GM21528 (cell line): ENCODE data around the gene GOLGB1.

ENCODE experiments used
- ATAC-seq: cut with Tn5 transposase; IDR thresholded peaks from one replicate; pipeline ENCODE4 v1.9.1; 2021; ENCODE audit warnings: mild to moderate bottlenecking, moderate library complexity; ENCODE audit not compliant: unreplicated experiment, low FRiP score

GOLGB1 gene

GRCh38 chr3:121641127-121641526 is 108.4 kb downstream of the GOLGB1 start:
- no peak for ATAC-seq

- ATAC-seq, result no peak
Measured at GRCh38 chr3:121637922-121638321, 111.6 kb downstream of the GOLGB1 start.

DNA sequence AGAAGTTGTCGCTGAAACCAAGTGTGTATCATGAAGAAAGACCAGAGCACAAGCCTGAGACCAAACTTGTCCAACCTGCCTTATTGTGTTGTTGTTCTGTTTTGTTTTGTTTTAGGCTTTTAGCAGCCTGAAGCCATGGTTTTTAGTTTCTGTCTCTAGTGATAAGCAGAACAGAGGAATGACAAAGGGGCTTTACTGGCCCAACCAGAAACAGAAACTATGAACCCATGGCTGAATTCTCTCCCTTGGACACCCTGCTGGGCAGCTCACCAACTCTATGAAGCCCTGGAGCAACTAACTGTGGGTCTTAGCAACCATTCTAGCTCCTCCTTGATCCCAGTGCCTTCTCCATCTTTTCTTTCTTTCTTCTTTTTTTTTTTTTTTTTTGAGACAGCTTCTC is 119.2 kb downstream of the GOLGB1 start:
- no peak for ATAC-seq

GRCh38 chr3:121629601-121630000 is 119.9 kb downstream of the GOLGB1 start:
- no peak for ATAC-seq

DNA sequence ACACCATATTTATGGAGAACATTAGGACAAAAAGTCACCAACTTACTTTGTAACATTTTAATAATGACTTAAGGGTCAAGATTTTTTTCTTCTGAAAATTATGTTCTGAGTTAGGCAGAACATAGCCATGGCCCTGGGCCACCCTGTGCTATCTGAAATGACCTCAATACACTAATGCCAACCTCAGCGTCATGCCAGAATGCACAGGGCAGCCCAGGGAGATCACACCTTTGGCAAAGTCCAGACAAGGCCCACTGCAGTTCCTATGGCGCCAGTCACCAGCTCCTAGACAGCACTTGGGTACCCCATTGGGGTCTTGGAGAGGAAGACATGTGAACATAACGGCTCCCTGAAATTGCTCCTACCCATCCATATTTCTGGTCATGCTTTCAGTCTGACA is 121.9 kb downstream of the GOLGB1 start:
- ATAC-seq, result no peak

- no peak for ATAC-seq
Measured at GRCh38 chr3:121627211-121627610, 122.3 kb downstream of the GOLGB1 start.

GRCh38 chr3:121626495-121626894 is 123.0 kb downstream of the GOLGB1 start:
- no peak for ATAC-seq

- ATAC-seq, result no peak
Measured at GRCh38 chr3:121624147-121624899, 125.2 kb downstream of the GOLGB1 start.

- ATAC-seq, result no peak
Measured at GRCh38 chr3:121621491-121621890, 128.1 kb downstream of the GOLGB1 start.

GRCh38 chr3:121619691-121620090 is 129.8 kb downstream of the GOLGB1 start:
- no peak for ATAC-seq
